ENCODE measurements around the gene PPP1CB.

- TF ChIP-seq, protein P1, sequence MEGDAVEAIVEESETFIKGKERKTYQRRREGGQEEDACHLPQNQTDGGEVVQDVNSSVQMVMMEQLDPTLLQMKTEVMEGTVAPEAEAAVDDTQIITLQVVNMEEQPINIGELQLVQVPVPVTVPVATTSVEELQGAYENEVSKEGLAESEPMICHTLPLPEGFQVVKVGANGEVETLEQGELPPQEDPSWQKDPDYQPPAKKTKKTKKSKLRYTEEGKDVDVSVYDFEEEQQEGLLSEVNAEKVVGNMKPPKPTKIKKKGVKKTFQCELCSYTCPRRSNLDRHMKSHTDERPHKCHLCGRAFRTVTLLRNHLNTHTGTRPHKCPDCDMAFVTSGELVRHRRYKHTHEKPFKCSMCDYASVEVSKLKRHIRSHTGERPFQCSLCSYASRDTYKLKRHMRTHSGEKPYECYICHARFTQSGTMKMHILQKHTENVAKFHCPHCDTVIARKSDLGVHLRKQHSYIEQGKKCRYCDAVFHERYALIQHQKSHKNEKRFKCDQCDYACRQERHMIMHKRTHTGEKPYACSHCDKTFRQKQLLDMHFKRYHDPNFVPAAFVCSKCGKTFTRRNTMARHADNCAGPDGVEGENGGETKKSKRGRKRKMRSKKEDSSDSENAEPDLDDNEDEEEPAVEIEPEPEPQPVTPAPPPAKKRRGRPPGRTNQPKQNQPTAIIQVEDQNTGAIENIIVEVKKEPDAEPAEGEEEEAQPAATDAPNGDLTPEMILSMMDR (IDR thresholded peaks at IDR 0.05), result no peak
- TF ChIP-seq POLR2A (IDR thresholded peaks at IDR 0.05), result no peak
These were observed 1.2 kb downstream of the PPP1CB start for GRCh38 chr2:28752631-28753376.
